ENCODE data around the gene GBE1.

Gene GBE1

GRCh38 chr3:81531846-81532245 lies 229.6 kb downstream of the GBE1 start:
- DNase-seq (ENCODE audit: insufficient read length, low spot score) (no peak), FAIRE-seq (no peak)
- TF ChIP-seq POLR2A (IDR thresholded peaks at IDR 0.05; ENCODE audit: low read depth, low read length), result no peak
- no peak for TF ChIP-seq POLR2AphosphoS5 (IDR thresholded peaks at IDR 0.05; ENCODE audit: low read depth, low read length)
- TF ChIP-seq TAF1 (IDR thresholded peaks at IDR 0.05; ENCODE audit: low read depth, low read length), result no peak
- TF ChIP-seq PAX5 (IDR thresholded peaks at IDR 0.05; ENCODE audit: insufficient read depth, low read length, severe bottlenecking), result no peak
- no peak for TF ChIP-seq SPI1 (IDR thresholded peaks at IDR 0.05; ENCODE audit: low read depth, low read length)
- no peak for TF ChIP-seq POU2F2 (IDR thresholded peaks at IDR 0.05; ENCODE audit: low read depth, low read length)

GRCh38 chr3:81531263-81531662 lies 230.2 kb downstream of the GBE1 start:
- no peak for TF ChIP-seq POLR2AphosphoS5 (IDR thresholded peaks at IDR 0.05; ENCODE audit: low read depth, low read length)
- no peak for TF ChIP-seq POLR2A (IDR thresholded peaks at IDR 0.05; ENCODE audit: low read depth, low read length)
- TF ChIP-seq TAF1 (IDR thresholded peaks at IDR 0.05; ENCODE audit: low read depth, low read length), result no peak
- no peak for TF ChIP-seq POU2F2 (IDR thresholded peaks at IDR 0.05; ENCODE audit: low read depth, low read length)
- TF ChIP-seq PAX5 (IDR thresholded peaks at IDR 0.05; ENCODE audit: insufficient read depth, low read length, severe bottlenecking), result no peak
- TF ChIP-seq SPI1 (IDR thresholded peaks at IDR 0.05; ENCODE audit: low read depth, low read length), result no peak
- no peak for DNase-seq (ENCODE audit: insufficient read length, low spot score)
- FAIRE-seq, result no peak

GRCh38 chr3:81530180-81530939 lies 231.1 kb downstream of the GBE1 start:
- DNase-seq (ENCODE audit: insufficient read length, low spot score) (no peak), FAIRE-seq (no peak)
- TF ChIP-seq POLR2AphosphoS5 (IDR thresholded peaks at IDR 0.05; ENCODE audit: low read depth, low read length), result no peak
- no peak for TF ChIP-seq POLR2A (IDR thresholded peaks at IDR 0.05; ENCODE audit: low read depth, low read length)
- no peak for TF ChIP-seq TAF1 (IDR thresholded peaks at IDR 0.05; ENCODE audit: low read depth, low read length)
- TF ChIP-seq PAX5 (IDR thresholded peaks at IDR 0.05; ENCODE audit: insufficient read depth, low read length, severe bottlenecking), result no peak
- no peak for TF ChIP-seq POU2F2 (IDR thresholded peaks at IDR 0.05; ENCODE audit: low read depth, low read length)
- no peak for TF ChIP-seq SPI1 (IDR thresholded peaks at IDR 0.05; ENCODE audit: low read depth, low read length)

GRCh38 chr3:81521855-81522254 lies 239.6 kb downstream of the GBE1 start:
- FAIRE-seq (no peak), DNase-seq (ENCODE audit: insufficient read length, low spot score) (no peak)
- no peak for TF ChIP-seq TAF1 (IDR thresholded peaks at IDR 0.05; ENCODE audit: low read depth, low read length)
- TF ChIP-seq POU2F2 (IDR thresholded peaks at IDR 0.05; ENCODE audit: low read depth, low read length), result no peak
- TF ChIP-seq PAX5 (IDR thresholded peaks at IDR 0.05; ENCODE audit: insufficient read depth, low read length, severe bottlenecking), result no peak
- no peak for TF ChIP-seq POLR2AphosphoS5 (IDR thresholded peaks at IDR 0.05; ENCODE audit: low read depth, low read length)
- TF ChIP-seq POLR2A (IDR thresholded peaks at IDR 0.05; ENCODE audit: low read depth, low read length), result no peak
- no peak for TF ChIP-seq SPI1 (IDR thresholded peaks at IDR 0.05; ENCODE audit: low read depth, low read length)

GRCh38 chr3:81518945-81519344 lies 242.5 kb downstream of the GBE1 start:
- TF ChIP-seq PAX5 (IDR thresholded peaks at IDR 0.05; ENCODE audit: insufficient read depth, low read length, severe bottlenecking) (no peak), SPI1 (IDR thresholded peaks at IDR 0.05; ENCODE audit: low read depth, low read length) (no peak), POLR2A (IDR thresholded peaks at IDR 0.05; ENCODE audit: low read depth, low read length) (no peak), POU2F2 (IDR thresholded peaks at IDR 0.05; ENCODE audit: low read depth, low read length) (no peak), TAF1 (IDR thresholded peaks at IDR 0.05; ENCODE audit: low read depth, low read length) (no peak)
- no peak for FAIRE-seq
- no peak for DNase-seq (ENCODE audit: insufficient read length, low spot score)

GRCh38 chr3:81516042-81516441 lies 245.4 kb downstream of the GBE1 start:
- TF ChIP-seq PAX5 (IDR thresholded peaks at IDR 0.05; ENCODE audit: insufficient read depth, low read length, severe bottlenecking) (no peak), POLR2A (IDR thresholded peaks at IDR 0.05; ENCODE audit: low read depth, low read length) (no peak), SPI1 (IDR thresholded peaks at IDR 0.05; ENCODE audit: low read depth, low read length) (no peak), POLR2AphosphoS5 (IDR thresholded peaks at IDR 0.05; ENCODE audit: low read depth, low read length) (no peak), POU2F2 (IDR thresholded peaks at IDR 0.05; ENCODE audit: low read depth, low read length) (no peak), TAF1 (IDR thresholded peaks at IDR 0.05; ENCODE audit: low read depth, low read length) (no peak)
- DNase-seq (ENCODE audit: insufficient read length, low spot score), result no peak
- no peak for FAIRE-seq

GRCh38 chr3:81513591-81513990 lies 247.9 kb downstream of the GBE1 start:
- TF ChIP-seq POLR2AphosphoS5 (IDR thresholded peaks at IDR 0.05; ENCODE audit: low read depth, low read length) (no peak), PAX5 (IDR thresholded peaks at IDR 0.05; ENCODE audit: insufficient read depth, low read length, severe bottlenecking) (no peak), POU2F2 (IDR thresholded peaks at IDR 0.05; ENCODE audit: low read depth, low read length) (no peak), TAF1 (IDR thresholded peaks at IDR 0.05; ENCODE audit: low read depth, low read length) (no peak), POLR2A (IDR thresholded peaks at IDR 0.05; ENCODE audit: low read depth, low read length) (no peak), SPI1 (IDR thresholded peaks at IDR 0.05; ENCODE audit: low read depth, low read length) (no peak)
- FAIRE-seq, result no peak
- no peak for DNase-seq (ENCODE audit: insufficient read length, low spot score)

GRCh38 chr3:81503026-81503425 lies 258.4 kb downstream of the GBE1 start:
- TF ChIP-seq POLR2AphosphoS5 (IDR thresholded peaks at IDR 0.05; ENCODE audit: low read depth, low read length) (no peak), SPI1 (IDR thresholded peaks at IDR 0.05; ENCODE audit: low read depth, low read length) (no peak), TAF1 (IDR thresholded peaks at IDR 0.05; ENCODE audit: low read depth, low read length) (no peak), POLR2A (IDR thresholded peaks at IDR 0.05; ENCODE audit: low read depth, low read length) (no peak), PAX5 (IDR thresholded peaks at IDR 0.05; ENCODE audit: insufficient read depth, low read length, severe bottlenecking) (no peak), POU2F2 (IDR thresholded peaks at IDR 0.05; ENCODE audit: low read depth, low read length) (no peak)
- DNase-seq (ENCODE audit: insufficient read length, low spot score), result no peak
- FAIRE-seq, result no peak

- TF ChIP-seq POU2F2 (IDR thresholded peaks at IDR 0.05; ENCODE audit: low read depth, low read length) (no peak), TAF1 (IDR thresholded peaks at IDR 0.05; ENCODE audit: low read depth, low read length) (no peak), POLR2A (IDR thresholded peaks at IDR 0.05; ENCODE audit: low read depth, low read length) (no peak), PAX5 (IDR thresholded peaks at IDR 0.05; ENCODE audit: insufficient read depth, low read length, severe bottlenecking) (no peak), SPI1 (IDR thresholded peaks at IDR 0.05; ENCODE audit: low read depth, low read length) (no peak), POLR2AphosphoS5 (IDR thresholded peaks at IDR 0.05; ENCODE audit: low read depth, low read length) (no peak)
- FAIRE-seq, result no peak
Observed at GRCh38 chr3:81502236-81502635, 259.2 kb downstream of the GBE1 start.

More at GRCh38 chr3:81502236-81502635, 259.2 kb downstream of the GBE1 start:
- no peak for DNase-seq (ENCODE audit: insufficient read length, low spot score)

All from GM12891 (cell line).